Calu3 (cell line): ENCODE measurements around the gene CHI3L2. TPM values are rescaled to one million over a fixed set of nuclear protein-coding genes. Genes with fewer than 3 reads are reported as not detected.

ENCODE experiments used
- Bru-seq: library from RNA; stranded (reverse); fragments of 400-500 nt; gene quantifications from one replicate; lab custom pipeline; 2021; lab: Mats Ljungman, UMichigan
- BruChase-seq, 2 experiments: library from RNA; stranded (reverse); fragments of 400-500 nt; gene quantifications; one replicate each; lab custom pipeline; 2021; lab: Mats Ljungman, UMichigan
- BruUV-seq: library from RNA; stranded (reverse); fragments of 400-500 nt; replicated peaks from 2 replicates; lab custom pipeline; 2021; lab: Mats Ljungman, UMichigan
- CTCF ChIA-PET: fragments of 300-600 bp; sonication (Branson Sonifier 250); formaldehyde crosslinking; loops from one replicate; lab custom pipeline; 2022; ENCODE audit warnings: antibody characterized with exemption; lab: Charles Lee
- DNase-seq: peaks from one replicate; pipeline ENCODE4 v3.0.0; 2022
- H3K27ac Mint-ChIP-seq: one replicate; pipeline ENCODE4 v1.8.0; 2022; ENCODE audit warnings: mixed read lengths; ENCODE audit not compliant: unreplicated experiment
- H3K27me3 Mint-ChIP-seq: one replicate; pipeline ENCODE4 v1.8.0; 2022; ENCODE audit warnings: mixed read lengths; ENCODE audit not compliant: unreplicated experiment
- H3K36me3 Mint-ChIP-seq: one replicate; pipeline ENCODE4 v1.8.0; 2022; ENCODE audit warnings: mild to moderate bottlenecking, moderate library complexity, mixed read lengths; ENCODE audit not compliant: insufficient read depth, unreplicated experiment
- H3K4me1 Mint-ChIP-seq: one replicate; pipeline ENCODE4 v1.8.0; 2022; ENCODE audit warnings: mild to moderate bottlenecking, low read depth, mixed read lengths; ENCODE audit not compliant: unreplicated experiment
- H3K4me3 Mint-ChIP-seq: one replicate; pipeline ENCODE4 v1.8.0; 2022; ENCODE audit warnings: mild to moderate bottlenecking, low read depth, moderate library complexity, mixed read lengths; ENCODE audit not compliant: unreplicated experiment
- H3K9me3 Mint-ChIP-seq: one replicate; pipeline ENCODE4 v1.8.0; 2022; ENCODE audit warnings: low read depth, mixed read lengths; ENCODE audit not compliant: unreplicated experiment
- CTCF ChIP-seq: fragments of 200-600 bp; IDR thresholded peaks from one replicate; pipeline ENCODE4 v1.8.0; 2022; ENCODE audit warnings: antibody characterized with exemption; ENCODE audit not compliant: unreplicated experiment
- intact Hi-C: fragments of 100-400 bp; cut with micrococcal nuclease; formaldehyde crosslinking; loops from one replicate; pipeline ENCODE4 v1.10.0; 2022; ENCODE audit not compliant: unreplicated experiment
- long read RNA-seq: library from polyadenylated mRNA; stranded (forward); transcript quantifications from one replicate; pipeline ENCODE4 v2.0.0, GENCODE V29; 2022
- total RNA-seq: library from RNA; stranded (reverse); gene quantifications from 2 replicates; pipeline ENCODE4 v1.2.3, GENCODE V29; 2022

The CHI3L2 gene
- total RNA-seq (0.52 TPM in 1 of 2 replicates, not detected in the other), Bru-seq, nascent RNA (percentile 8 among the genes with signal in this experiment), BruChase-seq, experiment 1, labeled RNA remaining after a 6-hour chase (percentile 8 among the genes with signal in this experiment), BruChase-seq, experiment 2, labeled RNA remaining after a 2-hour chase (percentile 6 among the genes with signal in this experiment)
- long read RNA-seq: 0 reads

- no peak for DNase-seq
These were observed at the start of gene CHI3L2 for GRCh38 chr1:111227434-111227833. Gene CHI3L2 (plus strand): TSS chr1:111227713. CDS start chr1:111227730, 17 bp downstream.

GRCh38 chr1:111179968-111180533 lies 47.5 kb upstream of the CHI3L2 start:
- peaks cover 9% of the 10 kb centered on the region for H3K36me3 Mint-ChIP-seq
- intact Hi-C loops: no loop called here
- no peak overlapping the region for H3K27ac Mint-ChIP-seq
- CTCF ChIA-PET: no interaction called here
- no peaks in the 10 kb centered on the region for H3K9me3 Mint-ChIP-seq
- no peaks in the 10 kb centered on the region for H3K27me3 Mint-ChIP-seq
- H3K4me1 Mint-ChIP-seq: no peaks in the 10 kb centered on the region
- TF ChIP-seq CTCF: no peak
- DNase-seq: no peak
- BruUV-seq: no TSS peak
- no peak overlapping the region for H3K4me3 Mint-ChIP-seq

More at GRCh38 chr1:111227434-111227833, at the start of gene CHI3L2:
- H3K36me3 Mint-ChIP-seq: no peaks in the 10 kb centered on the region
- CTCF ChIA-PET: no interaction called here
- no peaks in the 10 kb centered on the region for H3K9me3 Mint-ChIP-seq
- TF ChIP-seq CTCF: no peak
- H3K27ac Mint-ChIP-seq: no peak within 1 kb of the TSS
- no peak within 1 kb of the TSS for H3K4me3 Mint-ChIP-seq
- peaks cover 34% of the 10 kb centered on the region for H3K4me1 Mint-ChIP-seq
- intact Hi-C loops: no loop called here
- no TSS peak for BruUV-seq
- no peaks in the 10 kb centered on the region for H3K27me3 Mint-ChIP-seq

GRCh38 chr1:111182052-111182451 lies 45.5 kb upstream of the CHI3L2 start:
- Mint-ChIP-seq H3K27ac (no peak overlapping the region), H3K9me3 (no peaks in the 10 kb centered on the region), H3K36me3 (peaks cover 12% of the 10 kb centered on the region), H3K27me3 (no peaks in the 10 kb centered on the region), H3K4me3 (no peak overlapping the region), H3K4me1 (no peaks in the 10 kb centered on the region)
- intact Hi-C loops: no loop called here
- CTCF ChIA-PET: no interaction called here
- BruUV-seq: no TSS peak
- TF ChIP-seq CTCF: no peak
- no peak for DNase-seq

- BruUV-seq: no TSS peak
- DNase-seq: no peak
- intact Hi-C loops: no loop called here
- CTCF ChIA-PET: no interaction called here
- Mint-ChIP-seq H3K4me1 (no peaks in the 10 kb centered on the region), H3K9me3 (no peaks in the 10 kb centered on the region), H3K27ac (no peak overlapping the region), H3K36me3 (peaks cover 12% of the 10 kb centered on the region), H3K4me3 (no peak overlapping the region), H3K27me3 (no peaks in the 10 kb centered on the region)
- TF ChIP-seq CTCF: no peak
These were observed 44.0 kb upstream of the CHI3L2 start for GRCh38 chr1:111183308-111184069.
